ENCODE data around the gene MYO18A.

Gene MYO18A

GRCh38 chr17:29076722-29077121 is 103.5 kb downstream of the MYO18A start:
- DNase-seq = no peak

DNA sequence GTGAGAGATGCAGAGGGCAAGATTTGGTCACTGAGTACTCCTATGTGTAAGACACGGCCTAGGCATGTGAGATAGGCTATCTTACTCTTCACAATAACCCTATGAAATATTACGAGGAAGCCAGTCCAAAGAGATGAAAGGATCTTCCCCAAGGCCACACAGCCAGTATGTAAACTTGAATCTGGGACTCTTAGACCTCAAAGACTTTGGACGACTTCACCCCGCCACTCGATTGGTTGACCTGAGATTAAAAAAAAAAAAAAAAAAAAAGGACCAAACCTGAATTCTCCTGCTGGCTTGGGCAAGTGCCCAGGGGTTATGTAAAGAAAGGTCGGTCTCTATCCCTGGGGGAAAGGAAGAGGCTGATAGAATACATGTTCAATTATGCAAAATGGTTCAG is 104.1 kb downstream of the MYO18A start:
- no peak for DNase-seq

DNA sequence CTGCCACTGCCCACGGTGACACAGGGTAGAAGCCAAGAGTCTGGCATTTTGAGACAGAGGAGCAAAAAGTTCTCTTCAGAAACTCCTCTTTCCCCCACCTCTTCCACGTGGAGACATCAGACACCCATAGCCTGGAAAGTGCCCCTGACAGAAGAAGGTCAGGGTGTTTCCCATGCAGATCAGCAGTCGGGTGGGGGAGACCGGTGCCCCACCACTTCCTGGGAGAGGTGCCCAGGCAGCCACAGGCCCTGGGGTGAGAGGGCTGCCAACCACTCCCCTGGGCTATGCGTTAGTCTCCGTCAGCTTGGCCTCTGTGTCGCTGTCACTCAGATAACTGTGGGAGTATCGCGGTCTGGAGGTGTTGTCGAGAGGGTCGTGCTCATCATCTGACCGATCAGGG is 105.7 kb downstream of the MYO18A start:
- no peak for DNase-seq

DNA sequence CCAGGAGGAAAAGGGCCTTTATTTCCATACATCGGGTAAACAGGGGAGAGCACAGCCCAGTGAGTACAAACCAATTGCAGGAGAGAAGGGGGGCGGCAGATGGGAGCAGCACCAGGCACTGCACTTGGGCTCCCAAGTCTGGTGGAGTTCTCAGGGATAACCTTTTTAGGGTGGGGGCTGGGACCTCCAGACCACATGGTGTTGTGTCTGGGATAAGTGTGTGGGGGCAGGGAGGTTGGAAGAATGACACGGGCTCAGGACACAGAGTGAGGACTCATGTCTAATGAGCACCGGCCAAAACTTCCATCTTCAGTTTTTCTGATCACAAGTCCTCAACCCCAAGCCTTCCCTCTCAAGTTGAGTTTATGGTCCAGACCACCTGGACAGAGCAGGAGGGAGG is 106.7 kb downstream of the MYO18A start:
- no peak for DNase-seq

DNA sequence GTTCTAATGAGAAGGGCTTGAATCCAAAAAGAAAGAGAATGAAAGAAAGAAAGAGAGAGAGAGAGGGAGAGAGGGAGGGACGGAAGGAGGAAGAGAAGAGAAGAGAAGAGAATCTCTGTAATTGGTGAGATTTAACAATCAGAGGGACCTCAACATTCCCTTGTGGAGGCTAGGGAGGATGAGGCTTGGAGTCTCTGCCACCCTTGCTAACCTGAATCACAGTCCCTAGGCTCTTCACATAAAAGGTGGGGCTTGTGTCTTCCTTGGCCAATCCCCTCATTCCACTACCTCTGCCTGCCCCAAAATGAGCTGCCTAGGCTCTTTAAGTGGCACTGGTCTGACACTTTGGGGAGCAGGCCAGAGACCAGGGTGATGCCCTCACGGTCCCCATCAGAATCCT is 107.2 kb downstream of the MYO18A start:
- DNase-seq = no peak

DNA sequence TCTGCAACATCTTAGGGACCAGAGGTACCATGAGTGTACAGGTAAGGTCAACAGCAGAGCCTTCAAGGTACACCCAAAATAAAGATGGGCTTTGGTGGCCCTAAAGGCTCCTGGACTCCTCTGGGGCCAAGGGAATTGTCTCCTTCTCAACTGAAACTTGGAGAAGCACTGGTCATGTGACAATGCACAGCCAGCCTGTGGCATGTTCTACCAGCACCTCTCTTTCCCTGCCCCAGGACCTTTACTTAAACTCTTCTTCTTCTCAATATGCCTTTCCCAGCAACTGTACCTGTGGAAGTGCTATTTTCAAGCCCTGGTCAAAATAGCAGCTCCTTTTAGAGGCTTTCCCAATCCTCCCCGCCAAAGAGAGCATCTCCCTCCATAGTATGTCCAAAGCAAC is 108.9 kb downstream of the MYO18A start:
- DNase-seq = no peak

GRCh38 chr17:29070781-29071180 is 109.4 kb downstream of the MYO18A start:
- no peak for DNase-seq

DNA sequence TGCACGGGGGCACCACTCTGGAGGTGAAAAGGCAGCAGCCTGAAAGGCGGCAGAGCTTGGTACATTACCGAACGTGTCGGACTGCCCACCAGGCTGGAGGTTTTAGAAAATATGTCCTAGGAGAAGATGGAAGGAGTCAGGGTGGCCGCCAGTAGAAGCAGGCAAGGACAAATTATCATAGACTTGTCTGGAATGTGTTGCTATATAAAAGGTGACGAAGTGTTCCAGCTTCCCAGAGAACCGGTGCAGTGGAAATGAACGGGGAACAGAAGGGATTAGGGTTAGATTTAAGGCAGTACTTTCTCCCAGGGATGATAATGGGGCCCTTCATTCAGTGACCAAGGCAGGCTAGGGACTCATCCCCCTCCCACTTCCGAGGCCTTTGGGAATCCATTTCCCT is 109.9 kb downstream of the MYO18A start:
- DNase-seq = no peak

- no peak for DNase-seq
Measured at GRCh38 chr17:29069526-29070041, 110.6 kb downstream of the MYO18A start.

DNA sequence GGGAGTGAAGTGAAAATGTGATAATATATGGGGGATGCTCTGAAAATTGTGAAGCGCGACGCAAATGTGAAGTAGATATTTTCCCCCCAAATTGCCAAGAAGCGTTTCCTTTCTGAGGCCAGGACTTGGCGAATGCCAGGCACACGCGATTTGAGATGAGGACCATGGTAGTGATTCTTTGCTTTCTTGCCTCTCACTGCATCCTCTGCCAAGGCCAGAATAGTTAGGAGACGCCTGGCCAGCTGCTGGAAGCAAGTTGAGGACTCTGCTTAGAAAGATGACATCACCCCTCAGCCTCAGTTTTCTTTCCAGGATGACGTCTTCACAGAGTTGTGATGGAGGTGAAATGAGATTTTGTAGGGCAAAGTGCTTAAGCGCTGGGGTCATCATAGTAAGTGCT is 111.4 kb downstream of the MYO18A start:
- no peak for DNase-seq

DNA sequence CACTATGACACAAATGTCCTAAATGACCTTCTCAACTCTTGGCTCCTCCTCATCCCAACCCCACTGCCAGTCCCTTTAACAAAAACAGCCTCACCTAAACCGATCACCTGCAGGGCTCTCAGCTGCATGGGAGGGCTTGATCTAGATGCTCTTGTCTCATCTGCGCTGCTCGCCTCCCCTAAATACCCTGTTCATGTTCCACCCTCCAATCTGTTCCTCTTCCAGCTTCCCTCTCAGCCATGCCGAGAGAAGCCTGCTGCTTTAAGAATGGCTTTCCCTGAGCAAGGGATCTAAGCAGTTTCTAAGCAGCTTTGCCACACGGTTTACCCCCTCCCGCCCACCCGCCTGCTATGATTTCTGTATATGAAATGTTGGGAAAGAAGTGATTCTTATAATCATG is 113.6 kb downstream of the MYO18A start:
- no peak for DNase-seq

DNA sequence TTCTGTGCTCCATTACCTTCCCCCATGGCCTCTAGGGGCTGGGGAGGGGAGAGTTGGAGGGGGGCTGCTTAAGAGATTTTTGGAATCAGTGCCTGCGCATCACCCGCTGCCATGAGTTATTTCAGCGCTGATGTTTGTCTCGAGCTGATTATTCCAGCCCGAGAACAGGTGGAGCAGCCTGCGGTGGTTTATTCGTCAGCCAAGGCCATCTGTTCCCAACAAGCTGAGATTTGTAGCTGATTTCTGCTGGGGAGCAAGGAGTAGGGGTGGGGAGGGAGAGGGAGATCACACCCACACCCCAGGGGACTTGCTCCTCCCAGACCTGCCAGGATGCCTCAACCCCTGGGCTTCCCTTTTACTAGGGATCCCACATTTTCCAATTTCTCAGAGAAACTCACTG is 114.2 kb downstream of the MYO18A start:
- no peak for DNase-seq

DNA sequence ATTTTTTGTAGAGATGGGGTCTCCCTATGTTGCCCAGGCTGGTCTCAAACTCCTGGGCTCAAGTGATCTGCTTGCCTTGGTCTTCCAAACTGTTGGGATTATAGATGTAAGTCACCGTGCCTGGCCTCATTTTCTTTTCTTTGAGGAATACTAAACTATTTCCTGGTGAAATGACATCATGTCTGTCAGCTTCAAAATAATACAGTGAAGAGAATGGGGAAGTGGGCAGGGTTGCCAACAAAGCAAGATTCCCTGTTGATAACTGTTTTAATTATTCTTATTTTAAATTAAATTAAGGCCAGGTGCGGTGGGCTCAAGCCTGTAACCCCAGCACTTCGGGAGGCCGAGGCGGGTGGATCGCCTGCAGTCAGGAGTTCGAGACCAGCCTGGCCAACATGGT is 116.2 kb downstream of the MYO18A start:
- no peak for DNase-seq

GRCh38 chr17:29062215-29062614 is 118.0 kb downstream of the MYO18A start:
- DNase-seq = no peak

GRCh38 chr17:29061036-29061435 is 119.2 kb downstream of the MYO18A start:
- no peak for DNase-seq

DNA sequence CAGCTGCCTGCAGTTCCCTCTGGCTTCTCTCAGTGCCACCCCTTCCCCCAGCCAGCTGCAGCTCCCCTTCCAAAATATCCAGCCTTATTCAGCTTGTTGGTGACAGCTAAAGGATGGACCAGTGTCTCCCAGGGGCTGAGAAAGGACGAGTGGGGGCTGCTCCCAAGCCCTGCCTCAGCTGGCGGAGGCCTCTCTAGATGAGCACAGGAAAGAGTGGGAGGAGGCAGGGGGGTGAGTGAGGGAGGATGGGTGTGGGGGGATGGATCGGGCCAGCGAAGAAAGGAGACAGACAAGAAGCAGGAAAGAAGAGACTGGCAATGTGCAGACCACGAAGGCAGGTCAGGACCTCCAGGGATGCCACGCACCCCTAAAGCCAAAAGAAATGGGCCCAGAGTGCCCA is 119.7 kb downstream of the MYO18A start:
- no peak for DNase-seq

- DNase-seq = peak; percentile 43
Measured at GRCh38 chr17:29059281-29059680, 120.9 kb downstream of the MYO18A start.

GRCh38 chr17:29058391-29058790 is 121.8 kb downstream of the MYO18A start:
- DNase-seq = no peak

GRCh38 chr17:29057361-29057760 is 122.8 kb downstream of the MYO18A start:
- no peak for DNase-seq

DNA sequence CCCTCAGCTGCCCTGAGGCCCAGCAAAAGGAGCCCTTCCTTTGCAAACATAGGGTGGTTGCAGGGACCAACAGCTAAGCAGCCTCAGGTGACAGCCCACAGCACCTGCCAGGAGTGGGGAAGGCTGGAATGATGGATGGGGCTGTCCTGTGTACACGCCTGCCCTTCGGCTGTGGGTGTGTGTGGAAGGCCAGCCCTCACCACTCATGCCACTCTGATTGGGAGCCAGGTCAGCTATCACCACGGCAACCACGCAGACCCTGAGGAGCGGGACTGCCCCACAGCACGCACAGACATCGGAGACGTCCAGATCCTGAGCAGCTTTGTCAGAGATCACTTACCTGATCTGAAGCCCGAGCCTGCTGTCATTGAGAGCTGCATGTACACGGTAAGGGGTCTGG is 125.4 kb downstream of the MYO18A start:
- no peak for DNase-seq

DNA sequence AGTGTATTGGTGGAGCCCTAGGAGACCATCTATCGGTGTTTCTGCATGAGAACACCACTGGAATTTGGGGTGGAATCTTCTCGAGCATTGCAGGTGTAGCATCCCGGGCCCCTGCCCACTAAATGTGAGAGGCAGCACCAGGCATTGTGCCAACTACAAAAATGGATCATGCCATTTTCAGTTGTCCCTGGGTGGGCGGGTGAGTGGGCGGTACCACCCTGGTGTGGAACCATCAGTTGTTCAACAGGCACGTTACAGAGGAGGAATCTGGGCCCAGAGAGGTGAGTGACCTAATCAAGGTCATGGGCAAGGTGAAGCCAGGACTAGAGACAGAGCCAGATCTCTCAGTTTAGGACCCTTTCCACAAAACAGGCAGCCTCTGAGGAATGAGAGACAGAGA is 128.5 kb downstream of the MYO18A start:
- DNase-seq = no peak

DNA sequence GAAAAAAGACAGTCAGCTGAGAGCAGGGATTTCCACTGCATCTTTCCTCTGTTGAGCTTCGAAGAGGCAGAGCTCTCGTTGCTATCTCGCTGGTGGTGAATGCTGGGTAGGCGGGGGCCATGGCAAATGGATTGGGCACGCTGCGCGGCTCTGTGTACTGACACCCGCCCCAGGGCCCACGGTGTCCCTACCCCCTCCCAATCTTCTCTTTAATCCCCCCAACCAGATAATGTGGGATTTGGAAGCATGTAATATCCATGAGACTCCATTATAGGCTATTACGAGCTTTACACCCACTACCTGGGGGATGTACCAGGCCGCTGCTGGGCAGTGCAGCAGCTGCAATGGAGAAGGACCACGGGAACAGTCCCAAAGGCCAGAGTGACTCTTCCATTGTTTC is 129.0 kb downstream of the MYO18A start:
- no peak for DNase-seq

DNA sequence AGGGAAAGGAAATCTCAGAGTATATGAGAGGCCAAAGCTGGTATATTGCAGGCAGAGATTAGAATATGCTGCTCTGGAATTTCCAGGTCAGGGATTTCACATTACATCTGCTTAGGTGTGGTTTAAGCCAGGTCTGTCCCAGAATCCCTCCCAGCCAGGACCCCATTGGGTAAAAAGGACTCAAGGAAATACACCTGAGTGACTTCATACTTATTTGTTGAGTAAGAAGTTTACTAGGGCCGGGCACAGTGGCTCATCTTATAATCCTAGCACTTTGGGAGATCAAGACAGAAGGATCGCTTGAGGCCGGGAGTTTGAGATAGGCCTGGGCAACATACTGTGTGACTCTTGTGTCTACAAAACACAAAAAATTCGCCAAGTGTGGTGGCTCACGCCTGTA is 130.0 kb downstream of the MYO18A start:
- no peak for DNase-seq

DNA sequence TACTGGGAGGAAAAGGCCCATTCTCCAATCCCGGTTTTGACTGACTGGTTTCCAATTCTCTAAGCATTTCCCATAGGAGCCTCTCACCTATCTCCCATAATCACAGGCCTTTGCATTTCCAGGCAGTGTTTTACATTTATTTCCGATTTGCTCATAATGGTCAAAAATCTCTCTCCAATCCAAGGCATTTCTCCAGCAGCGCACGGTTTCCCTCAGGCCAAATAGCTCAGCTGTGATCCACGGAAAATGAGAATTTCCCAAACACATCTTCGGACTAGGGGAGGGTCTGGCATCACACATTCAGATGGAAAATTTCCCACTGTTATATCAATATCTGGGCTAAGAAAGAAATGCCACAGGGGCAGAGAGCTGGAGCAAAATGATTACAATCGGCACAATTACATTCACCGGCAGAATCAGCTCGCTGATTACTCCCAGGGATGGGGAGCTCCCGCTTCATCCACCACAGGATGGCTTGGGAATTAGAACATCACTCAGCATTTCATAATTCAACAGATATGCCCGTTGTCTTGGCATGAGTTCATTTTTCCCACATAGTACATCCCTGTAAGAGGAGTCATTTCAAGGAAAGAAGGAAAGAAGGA is 130.6 kb downstream of the MYO18A start:
- no peak for DNase-seq

Measured in HCEC 1CT (cell line).